PFSK-1 (cell line): ENCODE results near the gene FBN2.

Experiments
- SIN3A ChIP-seq: IDR thresholded peaks from 2 replicates; pipeline ENCODE4 v1.6.1; 2012; ENCODE audit warnings: mild to moderate bottlenecking, low read length, moderate library complexity, borderline replicate concordance; ENCODE audit not compliant: insufficient read depth
- TAF1 ChIP-seq: IDR thresholded peaks from 2 replicates; pipeline ENCODE4 v1.6.1; 2012; ENCODE audit warnings: low read length, control low read depth, borderline replicate concordance; ENCODE audit not compliant: insufficient read depth

DNA sequence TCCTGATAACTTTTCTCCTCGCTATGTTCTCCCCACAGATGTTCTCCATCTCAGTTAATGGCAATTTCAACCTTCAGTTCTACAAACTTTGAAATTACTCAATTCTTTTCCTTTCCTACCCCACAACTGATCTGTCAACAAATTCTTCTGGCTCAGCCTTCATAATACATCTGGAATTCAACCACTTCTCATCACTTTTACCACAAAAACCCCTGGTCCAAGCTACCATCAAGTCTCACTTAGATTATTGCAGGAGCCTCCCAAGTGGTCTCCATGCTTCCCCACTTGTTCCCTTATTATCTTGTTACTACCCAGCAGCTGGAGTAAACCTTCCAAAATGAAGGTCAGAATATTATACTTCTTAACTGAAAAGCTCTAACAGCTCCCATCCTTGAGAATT lies 110.1 kb downstream of the FBN2 start:
- no peak for TF ChIP-seq SIN3A
- no peak for TF ChIP-seq TAF1
